ENCODE measurements around the gene SP1. TPM values are rescaled to one million over a fixed set of nuclear protein-coding genes. Genes with fewer than 3 reads are reported as not detected.

SP1 gene
- total RNA-seq, 1 experiment from 2014 or later, result 87.2 TPM

- POLR2A ChIA-PET, result no interaction called here
- DNase-seq (ENCODE audit: low spot score) (no peak), ATAC-seq (no peak)
- Mint-ChIP-seq H3K4me1 (no peaks in the 10 kb centered on the region), H3K27me3 (ENCODE audit: low read depth) (no peaks in the 10 kb centered on the region), H3K27ac (no peak overlapping the region), H3K9me3 (no peaks in the 10 kb centered on the region), H3K36me3 (no peaks in the 10 kb centered on the region), H3K4me3 (no peak overlapping the region)
- CTCF ChIA-PET, result interaction anchor here (0.7 to 3.1 kb wide), 4 partner anchors 23 to 214 kb away, joined by 3 to 9 read pairs (median 4); partner anchors contain the start of gene AAAS
- TF ChIP-seq, protein P1, sequence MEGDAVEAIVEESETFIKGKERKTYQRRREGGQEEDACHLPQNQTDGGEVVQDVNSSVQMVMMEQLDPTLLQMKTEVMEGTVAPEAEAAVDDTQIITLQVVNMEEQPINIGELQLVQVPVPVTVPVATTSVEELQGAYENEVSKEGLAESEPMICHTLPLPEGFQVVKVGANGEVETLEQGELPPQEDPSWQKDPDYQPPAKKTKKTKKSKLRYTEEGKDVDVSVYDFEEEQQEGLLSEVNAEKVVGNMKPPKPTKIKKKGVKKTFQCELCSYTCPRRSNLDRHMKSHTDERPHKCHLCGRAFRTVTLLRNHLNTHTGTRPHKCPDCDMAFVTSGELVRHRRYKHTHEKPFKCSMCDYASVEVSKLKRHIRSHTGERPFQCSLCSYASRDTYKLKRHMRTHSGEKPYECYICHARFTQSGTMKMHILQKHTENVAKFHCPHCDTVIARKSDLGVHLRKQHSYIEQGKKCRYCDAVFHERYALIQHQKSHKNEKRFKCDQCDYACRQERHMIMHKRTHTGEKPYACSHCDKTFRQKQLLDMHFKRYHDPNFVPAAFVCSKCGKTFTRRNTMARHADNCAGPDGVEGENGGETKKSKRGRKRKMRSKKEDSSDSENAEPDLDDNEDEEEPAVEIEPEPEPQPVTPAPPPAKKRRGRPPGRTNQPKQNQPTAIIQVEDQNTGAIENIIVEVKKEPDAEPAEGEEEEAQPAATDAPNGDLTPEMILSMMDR (IDR thresholded peaks at IDR 0.05), result no peak
- no peak for TF ChIP-seq ZNF423 (CRISPR knock-in tag; IDR thresholded peaks at IDR 0.05)
- TF ChIP-seq ELF4 (CRISPR knock-in tag; IDR thresholded peaks at IDR 0.05; ENCODE audit: low read depth), result no peak
- no peak for TF ChIP-seq PRDM15 (CRISPR knock-in tag; IDR thresholded peaks at IDR 0.05)
- TF ChIP-seq E2F5 (CRISPR knock-in tag; IDR thresholded peaks at IDR 0.05), result no peak
- no peak for TF ChIP-seq ESRRA (CRISPR knock-in tag; IDR thresholded peaks at IDR 0.05; ENCODE audit: borderline replicate concordance)
- TF ChIP-seq ATF6 (CRISPR knock-in tag; IDR thresholded peaks at IDR 0.05), result no peak
- no peak for TF ChIP-seq GABPB1 (CRISPR knock-in tag; IDR thresholded peaks at IDR 0.05)
- TF ChIP-seq, protein P2, sequence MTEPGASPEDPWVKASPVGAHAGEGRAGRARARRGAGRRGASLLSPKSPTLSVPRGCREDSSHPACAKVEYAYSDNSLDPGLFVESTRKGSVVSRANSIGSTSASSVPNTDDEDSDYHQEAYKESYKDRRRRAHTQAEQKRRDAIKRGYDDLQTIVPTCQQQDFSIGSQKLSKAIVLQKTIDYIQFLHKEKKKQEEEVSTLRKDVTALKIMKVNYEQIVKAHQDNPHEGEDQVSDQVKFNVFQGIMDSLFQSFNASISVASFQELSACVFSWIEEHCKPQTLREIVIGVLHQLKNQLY (CRISPR knock-in tag; IDR thresholded peaks at IDR 0.05), result no peak
- no peak for TF ChIP-seq GRHL2 (CRISPR knock-in tag; IDR thresholded peaks at IDR 0.05; ENCODE audit: insufficient replicate concordance, severe bottlenecking)
- TF ChIP-seq, protein P3, sequence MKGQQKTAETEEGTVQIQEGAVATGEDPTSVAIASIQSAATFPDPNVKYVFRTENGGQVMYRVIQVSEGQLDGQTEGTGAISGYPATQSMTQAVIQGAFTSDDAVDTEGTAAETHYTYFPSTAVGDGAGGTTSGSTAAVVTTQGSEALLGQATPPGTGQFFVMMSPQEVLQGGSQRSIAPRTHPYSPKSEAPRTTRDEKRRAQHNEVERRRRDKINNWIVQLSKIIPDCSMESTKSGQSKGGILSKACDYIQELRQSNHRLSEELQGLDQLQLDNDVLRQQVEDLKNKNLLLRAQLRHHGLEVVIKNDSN (CRISPR knock-in tag; IDR thresholded peaks at IDR 0.05), result no peak
- no peak for TF ChIP-seq HMGA2 (CRISPR knock-in tag; IDR thresholded peaks at IDR 0.05)
- no peak for TF ChIP-seq SP1 (CRISPR knock-in tag; conservative IDR thresholded peaks at IDR 0.05)
- TF ChIP-seq, protein P4, sequence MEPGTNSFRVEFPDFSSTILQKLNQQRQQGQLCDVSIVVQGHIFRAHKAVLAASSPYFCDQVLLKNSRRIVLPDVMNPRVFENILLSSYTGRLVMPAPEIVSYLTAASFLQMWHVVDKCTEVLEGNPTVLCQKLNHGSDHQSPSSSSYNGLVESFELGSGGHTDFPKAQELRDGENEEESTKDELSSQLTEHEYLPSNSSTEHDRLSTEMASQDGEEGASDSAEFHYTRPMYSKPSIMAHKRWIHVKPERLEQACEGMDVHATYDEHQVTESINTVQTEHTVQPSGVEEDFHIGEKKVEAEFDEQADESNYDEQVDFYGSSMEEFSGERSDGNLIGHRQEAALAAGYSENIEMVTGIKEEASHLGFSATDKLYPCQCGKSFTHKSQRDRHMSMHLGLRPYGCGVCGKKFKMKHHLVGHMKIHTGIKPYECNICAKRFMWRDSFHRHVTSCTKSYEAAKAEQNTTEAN (CRISPR knock-in tag; IDR thresholded peaks at IDR 0.05), result no peak
- no peak for TF ChIP-seq ZSCAN18 (CRISPR knock-in tag; IDR thresholded peaks at IDR 0.05)
Measured at GRCh38 chr12:53427905-53428594, 48.1 kb downstream of the SP1 start.
